Activated CD4-positive, alpha-beta T cell treated with anti-CD3 and anti-CD28 coated beads for 48 hours (primary cell): ENCODE results near the gene TNRC6C.

Experiments
- DNase-seq: peaks from one replicate; pipeline ENCODE4 v3.0.0-alpha.2; 2020

The TNRC6C gene

DNA sequence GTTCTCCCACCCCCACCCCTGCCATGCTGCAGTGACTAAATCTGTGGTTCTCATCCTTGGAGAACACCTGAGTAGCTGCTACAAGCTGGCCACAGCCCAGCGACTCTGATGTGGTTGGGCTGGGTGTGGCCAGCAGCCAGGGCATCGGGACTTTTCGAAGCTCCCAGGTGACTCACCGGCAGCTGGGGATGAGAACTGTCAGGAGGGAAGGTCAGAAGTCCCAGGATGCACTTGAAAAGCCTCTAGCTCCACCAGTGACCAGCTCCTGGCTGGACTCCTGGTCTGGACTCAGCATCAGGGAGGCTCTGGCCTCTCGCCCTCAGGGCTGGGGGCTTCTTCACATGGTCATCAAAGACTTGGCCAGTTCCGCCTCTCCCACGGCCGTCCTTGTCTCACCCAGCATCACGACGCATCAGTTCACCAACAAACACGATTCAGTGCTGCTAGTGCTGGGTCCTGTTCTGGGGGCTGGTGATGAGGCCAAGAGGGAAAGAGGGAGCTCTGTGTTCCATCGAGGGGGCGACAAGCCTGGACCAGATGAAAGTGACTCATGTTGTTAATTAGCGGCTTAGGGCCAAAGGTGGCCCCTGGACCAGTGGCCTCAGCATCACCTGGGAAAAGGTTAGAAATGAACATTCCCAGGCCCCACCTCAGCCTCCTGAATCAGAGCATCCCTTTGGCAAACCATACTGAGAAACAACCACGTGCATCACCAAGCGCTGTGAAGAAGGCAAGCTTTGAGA, 183.8 kb downstream of the TNRC6C start:
- DNase-seq, result no peak

- DNase-seq, result no peak
Observed at GRCh38 chr17:78143214-78144146, 185.0 kb downstream of the TNRC6C start.

DNA sequence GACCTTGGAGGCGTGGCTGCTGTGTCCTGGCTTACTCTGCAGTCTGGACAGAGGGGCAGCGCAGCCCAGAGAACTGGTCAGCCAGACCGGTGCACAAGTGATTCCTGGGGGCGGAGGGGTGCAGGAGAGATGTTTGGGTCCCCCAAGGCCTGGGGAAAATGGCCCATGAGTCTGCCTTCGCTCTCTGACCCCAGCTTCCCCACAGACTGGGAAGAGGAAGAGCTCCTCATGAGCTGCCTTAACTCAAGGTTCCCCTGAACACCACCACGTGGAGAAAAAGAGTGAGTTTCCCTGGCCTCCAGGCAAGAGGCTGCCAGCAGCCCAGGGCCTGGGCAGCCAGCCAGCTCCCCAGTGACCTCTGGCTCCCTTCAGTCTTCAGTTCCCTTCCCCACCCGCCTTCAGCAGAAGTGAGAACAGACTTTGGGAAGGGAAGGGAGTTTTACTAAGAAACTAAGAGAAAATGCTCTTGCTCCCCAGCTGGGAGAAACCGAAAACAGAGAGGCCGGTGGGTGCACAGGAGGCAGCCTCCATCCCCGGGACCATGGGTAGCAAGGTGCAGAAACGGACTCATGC, 185.7 kb downstream of the TNRC6C start:
- no peak for DNase-seq

DNA sequence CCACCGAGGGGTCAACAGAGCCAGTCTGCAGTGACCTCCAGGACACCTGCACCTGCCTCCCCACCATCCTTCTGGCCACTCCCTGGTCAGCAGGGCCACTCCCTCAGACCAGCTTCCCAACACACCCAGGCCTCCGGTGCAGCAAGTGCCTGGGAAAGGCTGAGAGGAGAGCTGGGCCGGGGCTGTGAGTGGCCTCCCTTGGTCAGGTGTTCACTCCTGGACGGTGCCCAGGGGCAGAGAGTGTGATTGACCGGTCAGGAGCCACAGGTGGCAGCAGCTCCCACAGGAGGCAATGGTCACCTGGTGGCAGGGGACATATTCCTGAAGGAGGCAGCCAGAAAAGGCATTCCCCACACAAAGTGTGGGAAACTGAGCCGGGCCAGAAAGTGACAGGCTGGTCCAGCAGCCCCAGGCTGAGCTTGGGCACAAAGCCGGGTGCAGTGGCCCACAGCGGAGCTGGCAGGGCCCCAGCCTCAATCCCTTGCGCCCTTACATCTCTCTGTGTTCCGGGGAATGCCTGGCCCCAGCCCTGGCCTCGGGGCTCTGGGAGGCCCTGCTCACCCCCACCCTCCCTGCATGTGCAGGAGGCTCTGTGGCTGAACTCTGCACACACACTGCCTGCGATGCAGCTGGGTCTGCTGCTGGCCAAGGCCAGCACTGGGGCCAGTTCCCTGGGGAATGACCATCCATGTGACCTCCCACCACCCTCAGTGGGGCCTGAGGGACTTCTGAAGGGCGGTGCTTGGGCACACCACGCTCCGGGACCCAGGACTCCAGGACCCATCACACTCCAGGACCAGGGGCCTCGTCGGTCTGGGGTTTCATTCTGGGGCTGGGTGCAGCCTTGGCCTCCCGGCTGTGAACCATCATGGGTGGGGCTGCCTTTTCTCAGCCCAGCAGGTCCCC, 186.5 kb downstream of the TNRC6C start:
- DNase-seq, result no peak

- no peak for DNase-seq
Observed at GRCh38 chr17:78146471-78146869, 188.0 kb downstream of the TNRC6C start.

GRCh38 chr17:78146881-78147280, 188.4 kb downstream of the TNRC6C start:
- no peak for DNase-seq

DNA sequence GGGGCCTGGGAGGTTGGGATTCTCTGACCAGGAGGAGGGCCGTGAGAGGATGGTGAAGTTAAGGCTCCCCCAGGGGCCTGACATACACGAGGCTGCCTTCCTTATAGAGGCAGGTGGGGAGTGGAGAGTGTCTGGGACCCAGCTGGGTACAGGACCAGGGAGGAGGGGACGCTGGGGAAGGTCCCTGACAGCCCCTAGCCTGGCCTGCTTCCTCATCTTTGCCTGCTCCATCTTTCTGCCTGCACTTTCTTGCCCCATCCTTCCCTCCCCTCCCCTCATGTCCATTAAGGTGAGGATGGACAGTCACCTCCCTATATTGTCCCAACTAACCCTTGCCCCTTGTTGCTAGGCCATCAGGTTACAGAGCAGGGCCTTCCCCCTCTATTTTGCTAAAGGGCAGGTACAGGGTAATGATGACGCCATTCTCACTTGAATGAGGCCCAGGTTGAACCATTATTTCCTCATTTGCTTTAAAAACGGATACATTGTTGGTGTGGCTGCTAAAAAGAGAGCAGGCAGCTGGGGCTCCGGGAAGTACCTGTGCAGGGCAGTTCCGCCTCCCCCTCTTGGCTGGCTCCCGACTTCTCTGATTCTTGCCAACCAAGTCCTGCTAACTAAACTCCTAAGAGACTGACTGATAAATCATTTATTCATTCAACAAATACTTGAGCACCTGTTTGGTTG, 189.0 kb downstream of the TNRC6C start:
- DNase-seq, result no peak

GRCh38 chr17:78148286-78149016, 189.9 kb downstream of the TNRC6C start:
- DNase-seq, result no peak

DNA sequence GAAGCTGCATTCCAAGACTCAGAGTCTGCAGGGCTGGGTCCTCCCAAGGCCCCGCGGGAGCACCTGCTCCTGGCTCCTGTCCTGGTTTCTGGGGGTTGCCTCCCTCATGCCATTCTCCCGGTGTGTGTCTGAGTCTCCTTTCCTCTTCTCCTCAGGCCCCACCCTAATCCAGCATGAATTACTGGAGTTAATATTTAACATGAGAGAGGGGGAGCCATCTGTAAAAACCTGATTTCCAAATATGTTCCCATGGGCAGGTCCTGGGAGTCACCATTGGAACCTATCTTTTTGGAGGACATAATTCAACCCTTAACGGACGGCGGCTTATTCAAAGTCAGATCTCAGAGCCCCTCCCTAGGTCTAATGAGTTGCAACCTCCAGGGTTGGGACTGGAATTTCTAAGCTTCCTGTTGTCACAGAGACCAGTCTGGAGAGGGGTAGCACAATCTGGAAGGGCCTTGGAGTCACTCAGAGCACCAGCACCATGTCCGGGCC, 193.1 kb downstream of the TNRC6C start:
- DNase-seq, result no peak

DNA sequence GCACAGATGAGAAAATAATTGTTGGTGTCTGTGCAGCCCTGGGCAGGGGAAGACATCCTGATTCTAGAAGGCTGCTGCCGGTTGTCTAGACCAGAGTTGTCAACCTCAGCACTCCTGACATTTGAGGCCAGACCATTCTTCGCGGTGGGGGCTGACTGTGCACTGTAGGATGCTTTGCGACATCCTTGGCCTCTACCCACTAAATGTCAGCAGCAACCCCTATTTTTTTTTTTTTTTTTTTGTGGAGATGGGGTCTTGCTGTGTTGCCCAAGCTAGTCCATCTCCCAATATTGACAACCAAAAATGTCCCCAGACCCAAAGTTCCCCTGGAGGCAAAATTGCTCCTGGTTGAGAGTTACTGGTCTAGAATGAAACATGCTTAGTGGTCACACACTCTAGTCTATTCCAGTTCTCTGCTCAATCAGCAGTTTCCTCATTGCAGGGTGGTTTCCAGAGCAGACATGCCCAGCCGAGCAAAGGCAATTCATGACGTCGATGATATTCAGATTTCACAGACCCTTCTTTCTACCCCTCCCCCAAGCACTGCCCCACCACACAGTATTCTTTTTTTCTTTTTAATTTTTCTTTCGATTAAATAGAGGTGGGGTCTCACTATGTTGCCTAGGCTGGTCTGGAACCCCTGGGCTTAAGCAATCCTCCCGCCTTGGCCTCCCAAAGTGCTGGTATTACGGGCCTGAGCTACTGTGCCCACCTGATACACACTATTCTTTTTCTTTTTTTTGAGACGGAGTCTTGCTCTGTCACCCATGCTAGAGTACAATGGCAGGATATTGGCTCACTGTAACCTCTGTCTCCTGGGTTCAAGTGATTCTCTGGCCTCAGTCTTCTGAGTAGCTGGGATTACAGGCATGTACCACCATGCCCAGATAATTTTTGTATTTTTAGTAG, 196.7 kb downstream of the TNRC6C start:
- DNase-seq, result no peak
